HG03521 (cell line): ENCODE data around the gene TTLL8.

Experiments used
- ATAC-seq: cut with Tn5 transposase; IDR thresholded peaks from one replicate; pipeline ENCODE4 v1.9.1; 2021; ENCODE audit warnings: mild to moderate bottlenecking, moderate library complexity; ENCODE audit not compliant: unreplicated experiment

Gene TTLL8

DNA sequence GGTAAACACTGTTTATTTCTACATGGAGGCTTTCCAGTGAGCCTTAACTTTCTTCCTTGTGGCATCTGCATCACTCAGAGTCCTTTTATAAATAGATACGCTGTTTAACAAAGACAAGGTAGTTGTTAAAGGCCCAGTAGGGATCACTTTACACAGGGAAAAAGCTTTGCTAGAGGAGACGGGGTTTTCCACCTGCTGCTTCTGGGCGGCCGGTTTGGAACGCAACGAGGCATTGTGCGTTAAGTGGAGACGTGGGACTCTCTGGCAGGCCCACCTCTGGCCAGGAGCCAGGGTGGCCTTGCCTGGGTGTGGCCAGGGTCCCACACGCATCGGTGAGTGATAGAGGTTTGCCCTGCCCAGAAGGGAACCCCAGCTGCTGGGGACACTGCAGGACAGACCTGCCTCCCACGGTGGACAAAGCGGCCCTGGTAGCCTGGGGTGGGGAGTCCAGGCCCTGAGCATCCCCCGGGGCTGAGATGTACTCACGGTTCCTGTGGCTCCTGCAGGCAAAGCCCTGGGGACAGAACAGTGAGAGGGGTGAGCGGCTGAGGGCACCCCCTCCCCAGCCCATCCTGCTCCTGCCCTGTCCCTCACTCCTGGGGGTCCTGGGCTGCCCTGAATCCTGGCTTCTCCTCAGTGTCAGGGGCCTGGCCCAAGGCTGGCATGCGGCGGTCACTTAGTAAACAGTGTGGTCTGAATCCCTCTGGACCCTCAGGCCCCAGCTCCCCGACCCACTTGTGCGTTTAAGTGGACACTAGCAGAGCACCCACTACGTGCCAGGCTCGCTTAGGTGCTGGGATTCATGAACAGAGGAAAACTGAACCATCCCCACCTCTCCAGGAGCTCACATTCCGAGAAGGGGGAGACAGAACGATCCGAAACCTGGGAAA, 49.7 kb downstream of the TTLL8 start:
- ATAC-seq = no peak

DNA sequence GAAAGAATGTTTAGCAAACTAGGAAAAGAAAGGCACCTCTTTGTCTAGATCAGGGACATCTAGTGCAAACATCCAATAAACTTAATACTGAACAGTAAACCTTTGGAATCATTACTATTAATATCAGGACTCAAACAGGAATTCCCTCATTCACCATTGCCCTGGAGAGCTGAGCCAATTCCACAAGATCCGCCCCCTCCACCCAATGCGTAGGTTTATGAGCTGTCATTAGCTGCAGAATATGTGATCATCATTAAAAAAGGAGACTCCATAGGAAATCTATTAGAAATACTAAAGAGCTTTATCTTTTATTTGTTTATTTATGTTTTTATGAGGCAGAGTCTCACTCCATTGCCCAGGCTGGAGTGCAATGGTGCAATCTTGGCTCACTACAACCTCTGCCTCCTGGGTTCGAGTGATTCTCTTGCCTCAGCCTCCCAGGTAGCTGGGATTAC, 51.0 kb downstream of the TTLL8 start:
- no peak for ATAC-seq

DNA sequence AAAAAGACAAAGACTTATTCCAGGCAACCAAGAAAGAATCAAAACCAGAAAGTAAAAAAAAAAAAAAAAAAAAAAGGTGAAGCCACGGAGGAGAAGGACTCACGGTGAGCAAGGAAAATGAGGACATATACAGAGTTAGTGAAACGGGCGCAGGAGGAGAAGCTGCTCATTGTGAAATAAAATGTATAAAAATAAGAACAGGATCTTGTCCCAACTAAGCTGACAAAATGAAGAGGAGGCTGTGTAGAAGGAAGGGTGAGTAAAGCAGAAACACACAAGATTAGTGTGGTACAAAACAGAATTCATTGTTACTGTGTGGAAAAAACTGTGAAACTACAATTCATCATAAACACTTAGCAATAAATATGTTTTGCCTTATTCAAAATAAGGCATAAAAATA, 53.2 kb downstream of the TTLL8 start:
- ATAC-seq = no peak

DNA sequence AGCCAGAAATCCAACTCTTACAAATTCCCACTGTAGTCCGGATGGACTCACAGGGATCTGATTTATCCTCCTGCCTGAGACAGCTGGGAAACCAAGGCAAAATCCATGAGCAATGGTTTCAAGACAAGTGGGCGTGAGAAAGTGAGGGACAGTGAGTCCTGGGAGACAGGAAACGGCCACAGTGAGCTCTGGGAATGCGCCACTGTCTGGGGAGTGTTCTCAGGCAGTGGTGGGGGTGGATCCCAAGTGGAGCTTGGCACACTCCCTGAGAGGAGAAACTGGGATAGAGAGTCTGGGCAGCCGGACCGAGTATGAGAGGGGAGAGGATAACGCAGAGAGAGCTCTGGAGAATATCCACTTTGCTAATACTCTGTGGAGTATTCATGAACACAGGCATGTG, 55.3 kb downstream of the TTLL8 start:
- ATAC-seq = no peak

DNA sequence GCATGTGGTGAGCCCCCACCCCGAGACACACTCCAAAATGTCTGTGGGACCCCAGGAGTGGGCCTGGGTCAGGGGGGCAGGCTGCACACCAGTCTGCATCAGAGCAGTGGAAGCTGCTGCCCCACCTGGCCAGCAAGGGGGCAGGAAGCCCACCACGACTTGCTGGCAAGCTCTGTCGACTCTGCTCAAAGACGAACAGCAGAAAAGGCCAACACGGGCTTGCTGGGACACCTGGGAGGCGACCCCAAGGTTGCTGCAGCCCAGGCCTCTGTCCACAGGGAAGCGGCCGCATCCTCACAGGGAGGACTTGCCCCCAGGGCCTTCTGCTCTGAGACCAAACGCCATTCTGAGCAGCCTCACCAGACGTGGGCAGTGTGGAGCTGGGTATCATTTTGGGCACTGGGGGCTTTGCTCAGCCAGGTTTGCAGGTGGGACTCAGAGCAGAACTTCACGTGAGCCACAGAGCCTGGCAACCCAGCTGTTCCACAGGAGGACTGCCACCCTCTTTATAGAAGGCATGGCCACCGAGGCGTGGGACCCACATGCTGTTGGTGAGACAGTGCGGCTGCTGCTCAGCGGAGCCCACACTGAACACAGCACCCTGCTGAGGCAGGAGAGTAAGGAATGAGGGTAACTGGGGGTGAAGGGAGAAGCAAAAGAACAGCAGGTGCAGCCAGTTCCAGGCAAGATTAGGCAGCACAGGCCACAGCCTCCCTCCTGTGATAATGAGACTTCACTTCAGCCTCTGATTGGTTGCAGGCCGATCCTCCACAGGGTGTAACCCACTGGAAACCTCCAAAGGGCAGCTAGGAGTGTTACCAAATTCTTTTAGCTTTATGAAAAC, 56.5 kb downstream of the TTLL8 start:
- no peak for ATAC-seq

DNA sequence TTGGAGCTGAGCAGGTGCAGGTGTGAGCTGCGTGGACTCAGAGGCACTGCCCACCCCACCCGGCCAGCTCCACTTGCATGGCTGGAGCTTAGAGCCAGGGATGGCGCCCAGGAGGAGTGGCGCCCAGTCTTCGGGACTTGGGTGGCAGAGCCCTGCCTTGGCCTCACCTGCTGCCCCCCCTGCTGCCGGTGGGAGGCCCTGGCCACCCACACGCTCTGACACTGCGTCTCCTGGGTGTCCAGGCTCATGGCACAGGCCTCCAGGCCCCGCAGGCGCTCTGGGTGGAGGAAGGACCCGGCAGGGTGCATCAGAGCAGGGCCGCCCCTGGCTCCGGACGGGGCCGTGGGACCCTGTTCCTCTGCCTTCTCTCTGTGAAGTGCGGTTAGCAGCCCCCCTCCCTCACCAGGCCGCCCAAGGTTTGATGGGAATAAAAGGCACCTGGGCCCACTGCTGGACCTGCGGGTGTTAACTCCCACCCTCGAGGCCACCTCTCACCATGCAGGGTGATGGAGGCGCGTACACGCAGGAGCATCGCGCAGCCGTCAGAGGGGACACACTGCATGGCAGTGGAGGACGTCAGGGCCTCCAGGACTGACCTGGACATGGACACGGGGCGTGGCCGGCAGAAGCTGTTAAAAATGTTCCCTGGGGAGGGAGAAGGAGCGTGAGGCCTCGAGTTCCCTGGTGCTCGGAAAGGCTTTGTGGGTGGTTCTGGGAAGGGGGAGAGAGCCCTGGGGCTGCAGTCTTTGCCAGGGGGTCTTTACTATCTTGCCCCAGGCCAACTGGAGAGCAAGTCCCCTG, 57.3 kb downstream of the TTLL8 start:
- ATAC-seq = no peak

DNA sequence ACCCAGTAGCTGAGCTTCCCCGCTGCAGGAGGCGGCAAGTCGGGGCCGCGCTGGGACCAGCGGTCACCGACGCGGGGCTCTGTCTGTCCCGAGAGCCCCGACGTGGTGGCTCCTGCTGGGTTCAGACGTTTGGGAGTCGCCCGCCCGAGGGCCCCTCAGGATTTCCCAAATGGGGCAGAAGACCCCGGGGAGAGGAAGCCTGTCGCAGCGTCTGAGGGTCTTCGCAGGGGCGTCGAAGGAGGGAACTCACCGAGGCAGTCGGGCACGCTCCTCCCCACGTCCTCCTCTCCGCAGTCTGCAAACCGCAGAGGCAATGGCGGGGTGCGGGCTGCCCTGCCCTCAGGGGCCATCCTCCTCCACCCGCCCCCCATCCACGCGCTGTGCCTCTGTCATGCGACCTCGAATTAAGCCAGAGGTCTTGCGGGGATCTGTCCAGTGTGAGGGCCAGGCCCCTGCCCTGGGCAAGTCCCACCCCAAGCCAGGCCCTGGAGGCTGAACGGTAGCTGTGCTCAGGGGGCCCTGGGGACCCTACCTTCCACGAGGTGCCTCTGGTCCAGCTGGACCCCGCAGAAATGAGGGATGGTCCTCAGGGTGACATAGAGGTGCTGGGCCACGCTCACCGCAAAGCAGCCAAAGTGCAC, 58.0 kb downstream of the TTLL8 start:
- no peak for ATAC-seq

DNA sequence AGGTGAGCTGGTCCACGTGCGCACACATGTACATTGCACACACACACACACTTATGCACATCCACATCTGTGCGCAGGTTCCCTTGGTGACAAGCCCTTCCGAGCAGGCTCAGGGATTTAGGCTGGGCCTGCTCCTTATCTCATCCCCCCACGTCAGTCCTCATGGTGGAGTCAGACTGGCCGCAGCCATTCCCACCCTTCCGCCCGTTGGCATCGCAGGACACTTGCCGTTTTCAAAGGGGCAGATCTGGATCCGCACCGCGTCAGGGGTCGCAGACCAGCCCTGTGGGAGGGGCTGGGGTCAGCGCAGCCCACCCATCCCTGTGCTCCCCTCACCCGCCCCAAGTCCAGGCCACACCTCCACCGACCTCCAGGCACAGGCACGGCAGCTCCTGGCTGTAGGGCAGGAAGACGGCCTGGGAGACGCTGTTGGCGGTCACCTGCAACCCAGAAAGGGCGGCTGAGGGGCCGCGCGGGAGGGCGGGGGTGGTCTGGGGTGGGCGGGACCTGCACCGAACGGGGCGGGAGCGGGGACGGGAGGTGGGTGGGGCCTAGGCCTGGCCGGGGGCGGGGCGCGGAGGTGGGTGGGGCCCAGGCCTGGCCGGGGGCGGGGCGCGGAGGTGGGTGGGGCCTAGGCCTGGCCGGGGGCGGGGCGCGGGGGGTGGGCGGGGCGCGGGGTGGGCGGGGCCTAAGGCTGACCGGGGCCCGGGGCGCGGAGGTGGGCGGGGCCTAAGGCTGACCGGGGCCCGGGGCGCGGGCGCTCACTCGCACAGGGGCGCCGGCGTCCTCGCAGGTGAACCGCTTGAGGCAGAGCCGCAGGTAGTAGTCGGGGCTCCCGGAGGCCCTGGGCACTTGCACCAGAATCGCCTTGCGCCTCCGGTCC, 58.8 kb downstream of the TTLL8 start:
- no peak for ATAC-seq

DNA sequence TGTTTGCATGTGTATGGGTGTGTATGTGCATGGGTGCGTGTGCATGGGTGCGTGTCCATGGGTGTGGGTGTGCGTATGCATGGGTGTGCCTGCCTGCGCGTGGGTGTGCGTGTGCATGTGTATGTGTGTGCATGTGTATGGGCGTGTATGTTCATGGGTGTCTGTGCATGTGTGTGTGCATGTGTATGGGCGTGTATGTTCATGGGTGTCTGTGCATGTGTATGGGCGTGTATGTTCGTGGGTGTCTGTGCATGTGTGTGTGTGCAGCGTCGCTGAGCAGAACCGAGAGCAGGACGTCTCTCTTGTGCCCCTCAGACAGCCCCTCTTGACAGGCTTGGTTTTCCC, 59.4 kb downstream of the TTLL8 start:
- no peak for ATAC-seq

DNA sequence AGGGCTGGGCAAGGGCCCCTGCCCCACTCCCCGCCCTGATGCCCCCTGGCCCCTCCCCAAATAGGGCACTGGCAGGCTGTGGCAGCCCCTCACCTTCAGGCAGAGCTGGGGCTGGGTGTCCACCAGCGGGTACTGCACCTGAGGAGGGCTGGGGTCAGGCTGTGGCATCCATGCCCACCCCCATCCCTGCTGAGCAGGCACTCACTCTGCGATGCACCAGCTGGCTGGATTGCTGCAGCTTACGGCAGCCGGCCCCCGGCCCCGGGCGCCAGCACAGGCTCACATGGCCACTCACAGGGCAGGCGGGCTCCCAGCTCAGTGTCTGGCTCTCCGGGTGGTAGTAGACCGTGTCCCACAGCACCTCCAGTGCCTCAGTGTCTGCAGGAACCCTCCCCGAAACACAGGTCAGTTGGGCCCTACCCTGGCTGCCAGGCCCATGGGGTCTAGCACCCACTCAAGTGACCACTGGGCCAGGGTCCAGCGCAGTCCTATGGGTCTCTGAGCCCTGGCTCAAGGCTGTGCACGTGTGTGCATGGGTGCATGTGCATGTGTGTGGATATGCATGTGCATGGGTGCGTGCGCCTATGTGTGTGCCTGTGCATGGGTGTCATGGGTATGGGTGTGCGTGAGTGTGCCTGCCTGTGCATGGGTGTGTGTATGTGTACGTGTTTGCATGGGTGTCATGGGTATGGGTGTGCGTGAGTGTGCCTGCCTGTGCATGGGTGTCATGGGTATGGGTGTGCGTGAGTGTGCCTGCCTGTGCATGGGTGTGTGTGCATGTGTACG, 60.0 kb downstream of the TTLL8 start:
- ATAC-seq = no peak

DNA sequence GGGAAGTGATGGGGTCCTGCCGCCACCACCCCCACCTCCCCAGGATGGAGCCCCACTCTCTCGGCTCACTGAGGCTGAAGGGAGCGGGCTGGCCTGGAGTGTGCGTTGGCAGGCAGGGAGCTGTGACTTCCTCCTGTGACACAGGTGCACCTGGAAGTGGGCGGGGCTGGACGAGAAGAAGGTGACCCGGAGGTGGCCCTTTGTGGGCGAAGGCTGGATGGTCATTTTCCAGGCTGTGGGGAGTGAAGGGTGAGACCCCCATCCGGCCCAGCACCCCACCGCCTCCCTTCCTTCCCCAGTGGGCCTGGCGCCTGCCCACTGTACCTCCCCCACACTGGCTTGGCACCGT, 60.9 kb downstream of the TTLL8 start:
- no peak for ATAC-seq

DNA sequence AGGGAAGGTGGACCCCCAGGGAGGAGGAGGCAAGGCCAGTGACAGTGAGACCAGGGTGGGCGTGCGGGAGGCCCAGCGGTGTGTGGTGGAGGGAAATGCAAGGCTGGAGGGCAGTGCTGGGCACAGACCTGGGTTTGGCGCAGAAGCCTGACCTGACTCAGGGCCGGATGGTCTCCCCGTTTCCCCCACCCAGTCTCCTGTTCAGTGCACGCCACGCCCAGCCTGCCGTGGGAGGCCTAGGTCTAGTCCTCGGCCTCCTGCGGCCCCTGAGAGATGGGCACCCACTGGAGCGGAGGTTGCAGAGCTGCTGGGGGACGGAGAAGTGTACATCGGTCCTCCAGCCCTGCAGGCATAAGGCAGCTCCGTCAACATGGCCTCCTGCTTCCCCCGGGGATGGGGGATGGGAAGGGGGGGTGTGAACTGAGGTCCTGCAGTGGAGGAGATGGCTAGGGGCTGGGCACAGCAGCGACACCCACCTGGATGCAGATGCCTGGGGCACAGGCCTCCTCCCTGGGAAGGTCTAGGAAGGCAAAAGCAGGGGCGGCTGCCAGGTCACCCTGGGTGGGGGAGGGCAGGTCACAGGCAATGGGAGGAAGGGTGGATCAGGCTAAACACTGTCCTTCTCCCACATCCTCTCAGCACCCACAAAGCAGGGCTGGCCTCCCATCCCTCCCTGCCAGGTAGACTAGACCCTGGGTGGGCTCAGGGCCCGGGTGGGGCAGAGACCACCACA, 61.4 kb downstream of the TTLL8 start:
- no peak for ATAC-seq

DNA sequence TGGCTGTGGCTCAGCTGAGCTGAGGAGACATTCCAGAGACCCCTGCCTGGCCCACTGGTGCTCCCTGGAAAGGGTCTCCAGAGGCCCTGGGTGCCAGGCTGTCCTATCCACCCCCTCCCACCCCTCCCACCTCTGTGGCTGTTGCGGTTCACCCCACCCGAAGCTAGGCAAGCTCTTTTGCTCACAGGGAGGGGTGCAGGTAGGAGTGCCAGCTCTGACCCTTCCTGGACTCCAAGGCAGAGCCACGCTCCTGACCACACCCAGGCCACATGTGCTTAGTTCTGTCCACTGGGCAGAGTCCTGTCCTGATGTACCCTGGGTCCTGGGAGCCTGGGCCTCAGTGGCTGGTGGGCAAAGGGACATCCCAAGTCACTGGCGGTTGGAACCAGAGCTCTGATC, 62.0 kb downstream of the TTLL8 start:
- ATAC-seq = no peak

DNA sequence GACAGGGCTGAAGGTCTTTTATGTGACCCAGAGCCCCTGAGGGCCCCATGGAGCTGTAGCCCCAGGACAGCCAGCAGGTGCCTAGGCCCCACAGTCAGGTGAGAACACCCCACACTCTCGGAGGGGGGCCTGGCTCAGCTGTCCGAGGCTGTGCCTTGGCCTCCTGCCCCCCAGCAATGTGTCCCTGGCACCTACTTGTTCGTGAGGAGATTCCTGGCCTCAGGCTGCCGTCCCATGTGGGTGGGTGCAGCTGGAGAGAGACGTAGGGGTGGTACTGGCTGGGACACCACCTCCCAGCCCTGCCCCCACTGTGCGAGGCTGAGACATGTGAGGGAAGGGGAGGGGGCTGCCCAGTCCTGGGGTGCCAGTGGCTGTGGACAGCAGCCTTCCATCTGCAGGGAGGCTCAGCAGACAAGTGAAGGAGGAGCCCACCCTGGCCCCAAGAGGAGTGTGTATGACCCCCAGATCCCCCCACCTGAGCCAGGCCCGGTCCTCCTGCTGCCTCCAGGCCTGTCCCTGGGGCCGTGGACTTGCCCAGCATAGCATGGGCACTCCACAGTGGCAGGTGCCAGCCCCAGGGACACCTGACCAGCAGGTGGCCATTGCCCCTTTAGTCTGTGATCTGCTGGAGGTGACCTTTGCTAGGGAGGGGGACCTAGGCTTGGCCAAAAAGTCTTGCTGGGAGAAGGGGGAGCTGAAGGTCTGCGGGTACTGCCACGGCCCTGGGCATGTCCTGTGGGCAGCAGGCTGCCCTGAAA, 62.6 kb downstream of the TTLL8 start:
- no peak for ATAC-seq

DNA sequence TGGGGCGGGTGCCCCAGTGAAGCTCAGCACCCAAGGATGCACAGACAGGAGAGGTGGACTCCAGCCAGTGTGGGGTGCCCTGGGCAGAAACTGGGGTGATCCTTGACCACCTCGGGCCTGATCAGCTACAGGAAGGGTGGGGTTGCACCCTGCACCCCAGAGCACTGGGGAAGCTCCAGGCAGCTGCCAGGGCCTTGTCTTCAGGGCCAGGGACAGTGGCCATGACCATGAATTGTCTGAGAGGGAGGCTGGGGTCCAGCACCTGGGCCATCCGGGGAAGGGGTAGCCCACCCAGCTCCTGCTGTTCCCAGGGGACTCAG, 63.1 kb downstream of the TTLL8 start:
- ATAC-seq = no peak

DNA sequence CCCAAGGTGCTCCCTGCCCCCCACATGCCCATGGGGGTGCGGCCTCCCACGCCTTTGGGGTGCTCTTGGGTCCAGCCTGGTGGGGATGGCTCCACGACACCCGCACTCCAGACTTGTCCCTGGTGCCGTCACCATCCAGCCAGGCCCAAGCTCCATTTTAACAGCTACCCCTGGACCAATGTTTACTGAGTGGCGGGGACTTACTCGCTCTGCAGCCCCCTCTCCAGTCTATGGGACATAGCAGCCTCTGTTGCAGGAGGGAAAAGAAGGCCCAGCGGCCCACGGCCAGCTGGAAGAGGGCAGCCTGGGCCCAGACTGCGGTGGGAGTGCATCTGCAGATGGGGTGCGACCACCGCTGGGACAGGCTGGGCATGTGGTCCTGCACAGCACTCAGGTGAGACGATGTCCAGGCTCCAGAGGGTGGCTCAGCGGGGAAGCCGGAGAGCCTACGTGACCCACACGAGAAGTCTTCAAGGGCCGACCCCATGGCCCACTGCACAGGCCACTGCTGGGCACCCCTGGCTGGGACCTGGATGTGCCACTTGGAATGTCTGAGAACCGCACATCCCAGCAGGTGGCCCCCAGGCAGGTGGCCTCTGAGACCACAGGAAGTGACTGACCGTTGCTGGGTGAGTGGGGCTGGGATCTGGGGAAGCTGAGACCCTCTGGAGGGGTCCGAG, 63.6 kb downstream of the TTLL8 start:
- ATAC-seq = no peak

DNA sequence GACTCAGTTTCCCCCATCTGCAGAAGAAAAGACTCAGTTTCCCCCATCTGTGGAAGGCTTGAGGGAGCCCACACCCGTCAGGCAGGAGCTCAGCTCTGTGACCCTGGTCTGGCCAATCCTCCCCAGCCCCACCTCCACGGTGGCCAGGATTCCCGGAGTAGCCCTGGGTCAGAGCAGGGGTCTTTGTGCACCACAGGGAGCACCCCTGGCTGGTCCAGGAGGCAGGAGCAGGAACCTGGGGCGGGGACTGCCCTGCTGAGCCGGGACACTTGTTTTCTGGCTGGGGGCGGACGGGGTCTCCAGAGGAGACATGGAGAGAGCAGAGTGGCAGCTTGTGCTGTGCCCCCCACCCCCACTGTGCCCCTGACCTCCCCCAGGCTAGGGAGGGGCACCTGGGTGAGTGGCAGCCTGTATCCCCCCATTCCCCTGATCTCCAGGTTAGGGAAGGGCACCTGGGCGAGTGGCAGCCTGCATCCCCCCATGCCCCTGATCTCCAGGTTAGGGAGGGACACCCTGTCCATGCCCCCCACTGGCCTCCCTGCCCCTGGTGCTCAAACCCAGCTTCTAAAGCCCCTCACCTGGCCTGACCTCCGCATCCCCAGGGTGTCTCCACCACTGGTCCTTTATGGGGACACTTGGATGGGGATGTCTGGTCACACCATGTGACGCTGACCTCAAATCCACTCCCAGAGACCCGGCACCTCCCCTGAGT, 64.3 kb downstream of the TTLL8 start:
- ATAC-seq = no peak
